Calu3 (cell line): Measurements from ENCODE around the gene BHLHE40. TPM values are rescaled to one million over a fixed set of nuclear protein-coding genes. Genes with fewer than 3 reads are reported as not detected.
A peak's percentile ranks its signal among the peaks of the same experiment; 100 is the strongest.

ENCODE experiments used
- BruUV-seq: library from RNA; stranded (reverse); fragments of 400-500 nt; replicated peaks from 2 replicates; lab custom pipeline; 2021; lab: Mats Ljungman, UMichigan
- CTCF ChIA-PET: fragments of 300-600 bp; sonication (Branson Sonifier 250); formaldehyde crosslinking; loops from one replicate; lab custom pipeline; 2022; ENCODE audit warnings: antibody characterized with exemption; lab: Charles Lee
- DNase-seq: peaks from one replicate; pipeline ENCODE4 v3.0.0; 2022
- H3K27ac Mint-ChIP-seq: one replicate; pipeline ENCODE4 v1.8.0; 2022; ENCODE audit warnings: mixed read lengths; ENCODE audit not compliant: unreplicated experiment
- H3K27me3 Mint-ChIP-seq: one replicate; pipeline ENCODE4 v1.8.0; 2022; ENCODE audit warnings: mixed read lengths; ENCODE audit not compliant: unreplicated experiment
- H3K36me3 Mint-ChIP-seq: one replicate; pipeline ENCODE4 v1.8.0; 2022; ENCODE audit warnings: mild to moderate bottlenecking, moderate library complexity, mixed read lengths; ENCODE audit not compliant: insufficient read depth, unreplicated experiment
- H3K4me1 Mint-ChIP-seq: one replicate; pipeline ENCODE4 v1.8.0; 2022; ENCODE audit warnings: mild to moderate bottlenecking, low read depth, mixed read lengths; ENCODE audit not compliant: unreplicated experiment
- H3K4me3 Mint-ChIP-seq: one replicate; pipeline ENCODE4 v1.8.0; 2022; ENCODE audit warnings: mild to moderate bottlenecking, low read depth, moderate library complexity, mixed read lengths; ENCODE audit not compliant: unreplicated experiment
- H3K9me3 Mint-ChIP-seq: one replicate; pipeline ENCODE4 v1.8.0; 2022; ENCODE audit warnings: low read depth, mixed read lengths; ENCODE audit not compliant: unreplicated experiment
- CTCF ChIP-seq: fragments of 200-600 bp; IDR thresholded peaks from one replicate; pipeline ENCODE4 v1.8.0; 2022; ENCODE audit warnings: antibody characterized with exemption; ENCODE audit not compliant: unreplicated experiment
- intact Hi-C: fragments of 100-400 bp; cut with micrococcal nuclease; formaldehyde crosslinking; loops from one replicate; pipeline ENCODE4 v1.10.0; 2022; ENCODE audit not compliant: unreplicated experiment
- total RNA-seq: library from RNA; stranded (reverse); gene quantifications from 2 replicates; pipeline ENCODE4 v1.2.3, GENCODE V29; 2022

Gene BHLHE40
- total RNA-seq, 1 experiment from 2014 or later: 71.9 TPM

DNA sequence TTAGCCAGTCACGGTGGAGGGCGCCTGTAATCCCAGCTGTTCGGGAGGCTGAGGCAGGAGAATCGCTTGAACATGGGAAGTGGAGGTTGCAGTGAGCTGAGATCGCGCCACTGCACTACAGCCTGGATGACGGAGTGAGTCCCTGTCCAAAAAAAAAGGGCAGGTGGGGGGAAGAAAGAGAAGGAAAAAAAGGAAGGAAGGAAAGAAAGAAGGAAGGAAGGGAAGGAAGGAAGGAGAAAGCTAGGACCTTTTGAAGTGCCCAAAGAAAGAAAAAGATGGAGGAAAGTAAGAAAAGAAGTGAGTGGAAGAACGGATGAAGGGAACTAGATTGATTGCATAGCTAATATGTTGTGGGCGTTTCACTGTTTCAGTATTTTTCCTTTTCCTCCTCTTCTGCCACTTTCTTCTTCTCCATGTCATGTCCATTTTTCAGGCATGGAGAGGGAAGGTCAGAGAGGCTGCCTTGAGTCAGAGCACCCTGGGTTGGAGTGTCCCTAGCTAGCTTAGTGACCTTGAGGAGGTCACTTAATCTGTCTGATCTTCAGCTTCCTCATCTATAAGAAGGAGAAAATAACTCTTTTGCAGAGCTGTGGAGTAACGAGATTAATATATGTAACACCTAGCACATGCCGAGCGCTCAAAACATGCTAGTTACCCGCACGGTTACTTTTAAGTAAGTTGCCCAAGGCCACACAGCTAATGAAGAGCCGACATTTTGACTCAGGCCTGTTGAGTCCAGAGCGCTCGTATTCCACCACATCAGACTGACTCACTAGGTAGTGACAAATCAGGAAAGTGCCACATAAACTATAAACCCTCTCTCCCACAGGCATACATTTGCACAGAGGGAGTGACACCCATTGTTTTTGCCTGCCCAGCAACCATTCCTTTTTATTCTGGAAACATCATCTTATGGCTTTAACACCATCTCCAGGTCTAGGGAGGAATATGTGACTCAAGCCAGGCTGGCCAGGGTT is 42.2 kb downstream of the BHLHE40 start:
- no TSS peak for BruUV-seq
- peaks cover 27% of the 10 kb centered on the region for H3K36me3 Mint-ChIP-seq
- H3K9me3 Mint-ChIP-seq: no peaks in the 10 kb centered on the region
- intact Hi-C loops: no loop called here
- no peak overlapping the region for H3K4me3 Mint-ChIP-seq
- no peaks in the 10 kb centered on the region for H3K27me3 Mint-ChIP-seq
- H3K27ac Mint-ChIP-seq: peak overlapping the region; percentile 100
- DNase-seq: no peak
- H3K4me1 Mint-ChIP-seq: peaks cover 61% of the 10 kb centered on the region
- TF ChIP-seq CTCF: no peak
- CTCF ChIA-PET: interaction anchor here (0.6 to 1.5 kb wide), 4 partner anchors 18 to 44 kb away, joined by 3 to 4 read pairs (median 3); partner anchors contain the start of gene BHLHE40

- BruUV-seq: no TSS peak
- CTCF ChIA-PET: interaction anchor here (0.8 to 1.8 kb wide), 7 partner anchors 14 to 311 kb away, joined by 3 to 10 read pairs (median 5); partner anchors contain the start of gene BHLHE40
- peak overlapping the region; percentile 100 for H3K27ac Mint-ChIP-seq
- no peaks in the 10 kb centered on the region for H3K9me3 Mint-ChIP-seq
- intact Hi-C loops: no loop called here
- no peak for TF ChIP-seq CTCF
- peaks cover 29% of the 10 kb centered on the region for H3K36me3 Mint-ChIP-seq
- H3K27me3 Mint-ChIP-seq: no peaks in the 10 kb centered on the region
- no peak for DNase-seq
- H3K4me3 Mint-ChIP-seq: no peak overlapping the region
- peaks cover 51% of the 10 kb centered on the region for H3K4me1 Mint-ChIP-seq
These were observed 43.1 kb downstream of the BHLHE40 start for GRCh38 chr3:5022187-5022965.

GRCh38 chr3:5022966-5023776 is 43.9 kb downstream of the BHLHE40 start:
- TSS peak; percentile 5 for BruUV-seq
- Mint-ChIP-seq H3K4me1 (peaks cover 43% of the 10 kb centered on the region), H3K27ac (peak overlapping the region; percentile 100), H3K9me3 (no peaks in the 10 kb centered on the region), H3K36me3 (peaks cover 23% of the 10 kb centered on the region), H3K27me3 (no peaks in the 10 kb centered on the region), H3K4me3 (peak overlapping the region; percentile 36)
- peak; percentile 89 for DNase-seq
- no peak for TF ChIP-seq CTCF
- CTCF ChIA-PET: interaction anchor here (0.6 to 2.0 kb wide), 12 partner anchors 10 to 312 kb away, joined by 3 to 10 read pairs (median 5); partner anchors contain the start of gene BHLHE40
- intact Hi-C loops: loop anchor here (1.0 kb wide), 1 partner anchor 37 kb away; no protein-coding TSS in a partner anchor
